HG02870 (cell line): ENCODE results near the gene AKT3.
A peak's percentile ranks its signal among the peaks of the same experiment; 100 is the strongest.

Source experiments
- ATAC-seq: cut with Tn5 transposase; IDR thresholded peaks from one replicate; pipeline ENCODE4 v1.9.1; 2021; ENCODE audit warnings: mild to moderate bottlenecking, moderate library complexity; ENCODE audit not compliant: unreplicated experiment

AKT3 gene

GRCh38 chr1:243735457-243735856 lies 114.6 kb downstream of the AKT3 start:
- peak; percentile 78 for ATAC-seq

GRCh38 chr1:243734308-243734695 lies 115.7 kb downstream of the AKT3 start:
- ATAC-seq, result no peak

- ATAC-seq, result no peak
Observed at GRCh38 chr1:243733670-243734307, 116.3 kb downstream of the AKT3 start.

GRCh38 chr1:243732637-243733036 lies 117.4 kb downstream of the AKT3 start:
- no peak for ATAC-seq

GRCh38 chr1:243731974-243732625 lies 117.9 kb downstream of the AKT3 start:
- ATAC-seq, result no peak

GRCh38 chr1:243731301-243731891 lies 118.6 kb downstream of the AKT3 start:
- ATAC-seq, result no peak

GRCh38 chr1:243730487-243731150 lies 119.4 kb downstream of the AKT3 start:
- ATAC-seq, result no peak

- no peak for ATAC-seq
Observed at GRCh38 chr1:243729956-243730355, 120.1 kb downstream of the AKT3 start.

GRCh38 chr1:243727503-243728203 lies 122.4 kb downstream of the AKT3 start:
- ATAC-seq, result peak; percentile 83

- peak; percentile 4 for ATAC-seq
Observed at GRCh38 chr1:243726806-243727502, 123.1 kb downstream of the AKT3 start.

GRCh38 chr1:243725846-243726245 lies 124.2 kb downstream of the AKT3 start:
- no peak for ATAC-seq

GRCh38 chr1:243725075-243725474 lies 125.0 kb downstream of the AKT3 start:
- ATAC-seq, result no peak

GRCh38 chr1:243723458-243724043 lies 126.5 kb downstream of the AKT3 start:
- ATAC-seq, result no peak

- ATAC-seq, result no peak
Observed at GRCh38 chr1:243723050-243723449, 127.0 kb downstream of the AKT3 start.

- no peak for ATAC-seq
Observed at GRCh38 chr1:243719476-243719875, 130.6 kb downstream of the AKT3 start.

GRCh38 chr1:243718893-243719292 lies 131.2 kb downstream of the AKT3 start:
- ATAC-seq, result no peak

GRCh38 chr1:243718022-243718421 lies 132.0 kb downstream of the AKT3 start:
- ATAC-seq, result no peak

GRCh38 chr1:243716906-243717305 lies 133.1 kb downstream of the AKT3 start:
- ATAC-seq, result no peak

- ATAC-seq, result no peak
Observed at GRCh38 chr1:243715285-243715684, 134.8 kb downstream of the AKT3 start.

- ATAC-seq, result no peak
Observed at GRCh38 chr1:243713470-243714186, 136.4 kb downstream of the AKT3 start.
